Measurements from ENCODE around the gene LRMDA. TPM values are rescaled to one million over a fixed set of nuclear protein-coding genes. Genes with fewer than 3 reads are reported as not detected.

Gene LRMDA
- polyA plus RNA-seq, 3 donors: 39.8 to 59.6 (median 56.4) TPM

GRCh38 chr10:75902816-75903215 lies 471.4 kb downstream of the LRMDA start:
- Histone ChIP-seq H3K9me3 (replicated peaks in 1 of 2; ENCODE audit: control insufficient read depth in 1 of 2, insufficient read depth in 1 of 2, low read length in 2 of 2) (no peaks in the 10 kb centered on the region), H3K4me1 (ENCODE audit: control insufficient read depth in 1 of 2, insufficient read depth in 2 of 2, low read length in 2 of 2) (no peaks in the 10 kb centered on the region), H3K27ac (ENCODE audit: low read depth in 1 of 2, low read length in 2 of 2) (no peak overlapping the region), H3K9ac (ENCODE audit: insufficient read depth, low read length, poor library complexity, severe bottlenecking) (no peak overlapping the region), H3K36me3 (replicated peaks in 1 of 2; ENCODE audit: control insufficient read depth in 1 of 2, insufficient read depth in 2 of 2, low read length in 2 of 2) (no peaks in the 10 kb centered on the region), H3K4me3 (replicated peaks in 1 of 3; ENCODE audit: low read depth in 2 of 3, low read length in 3 of 3) (no peak overlapping the region), H3K27me3 (ENCODE audit: control insufficient read depth in 2 of 2, insufficient read depth in 2 of 2, low read length in 2 of 2) (no peaks in the 10 kb centered on the region), H4K20me1 (ENCODE audit: insufficient read depth, low read length) (peaks cover 6% of the 10 kb centered on the region), H2AFZ (ENCODE audit: insufficient read depth, low read depth, low read length, poor library complexity, severe bottlenecking) (no peak overlapping the region), H3K4me2 (replicated peaks; ENCODE audit: extremely low read depth, low read length, poor library complexity, severe bottlenecking) (no peak overlapping the region), H3K79me2 (ENCODE audit: insufficient read depth, low read length) (no peaks in the 10 kb centered on the region)
- H3K27me3 Mint-ChIP-seq (ENCODE audit: low read depth in 3 of 3): no peaks in the 10 kb centered on the region
- no peak overlapping the region for H3K4me3 Mint-ChIP-seq
- DNase-seq: no peak
- H3K27ac Mint-ChIP-seq: no peak overlapping the region
- 90% methylated on average over 2 of the region's 5 CpGs for WGBS (ENCODE audit: insufficient coverage)
- intact Hi-C loops (cut with micrococcal nuclease): no loop called here
- peaks cover 8% of the 10 kb centered on the region for H3K4me1 Mint-ChIP-seq
- H3K36me3 Mint-ChIP-seq: peaks cover 2% of the 10 kb centered on the region in 2 donors
- no peak for TF ChIP-seq CTCF (IDR thresholded peaks at IDR 0.05)
- no peaks in the 10 kb centered on the region for H3K9me3 Mint-ChIP-seq

- TF ChIP-seq CTCF (IDR thresholded peaks at IDR 0.05): no peak
- 26% methylated on average over 9 of the region's 15 CpGs for WGBS (ENCODE audit: insufficient coverage)
- no peaks in the 10 kb centered on the region for H3K27me3 Mint-ChIP-seq (ENCODE audit: low read depth in 3 of 3)
- intact Hi-C loops (cut with micrococcal nuclease): no loop called here
- H3K4me3 Mint-ChIP-seq: no peak overlapping the region
- peaks cover 8% of the 10 kb centered on the region for H3K4me1 Mint-ChIP-seq
- H3K36me3 Mint-ChIP-seq: peaks cover 0 to 2% of the 10 kb centered on the region in 2 donors
- no peaks in the 10 kb centered on the region for H3K36me3 ChIP-seq (replicated peaks in 1 of 2; ENCODE audit: control insufficient read depth in 1 of 2, insufficient read depth in 2 of 2, low read length in 2 of 2)
- no peaks in the 10 kb centered on the region for H3K79me2 ChIP-seq (ENCODE audit: insufficient read depth, low read length)
- H3K27ac ChIP-seq (ENCODE audit: low read depth in 1 of 2, low read length in 2 of 2): no peak overlapping the region
- H3K27me3 ChIP-seq (ENCODE audit: control insufficient read depth in 2 of 2, insufficient read depth in 2 of 2, low read length in 2 of 2): no peaks in the 10 kb centered on the region
- H2AFZ ChIP-seq (ENCODE audit: insufficient read depth, low read depth, low read length, poor library complexity, severe bottlenecking): no peak overlapping the region
- H3K4me3 ChIP-seq (replicated peaks in 1 of 3; ENCODE audit: low read depth in 2 of 3, low read length in 3 of 3): no peak overlapping the region
- DNase-seq: no peak
- H3K4me1 ChIP-seq (ENCODE audit: control insufficient read depth in 1 of 2, insufficient read depth in 2 of 2, low read length in 2 of 2): no peaks in the 10 kb centered on the region
- peaks cover 4% of the 10 kb centered on the region for H4K20me1 ChIP-seq (ENCODE audit: insufficient read depth, low read length)
- H3K9me3 Mint-ChIP-seq: no peaks in the 10 kb centered on the region
- no peak overlapping the region for H3K9ac ChIP-seq (ENCODE audit: insufficient read depth, low read length, poor library complexity, severe bottlenecking)
- no peak overlapping the region for H3K27ac Mint-ChIP-seq
- no peak overlapping the region for H3K4me2 ChIP-seq (replicated peaks; ENCODE audit: extremely low read depth, low read length, poor library complexity, severe bottlenecking)
- H3K9me3 ChIP-seq (replicated peaks in 1 of 2; ENCODE audit: control insufficient read depth in 1 of 2, insufficient read depth in 1 of 2, low read length in 2 of 2): no peaks in the 10 kb centered on the region
Observed at GRCh38 chr10:75904499-75905283, 473.3 kb downstream of the LRMDA start.

Measured in CD14-positive monocyte (primary cell).